ENCODE measurements around the gene LILRB5.

GRCh38 chr19:54305141-54305540 is 48.1 kb upstream of the LILRB5 start:
- TF ChIP-seq ZNF778 (CRISPR knock-in tag; IDR thresholded peaks at IDR 0.05) (no peak), POLR2AphosphoS2 (IDR thresholded peaks at IDR 0.05; ENCODE audit: low read length) (no peak), ATF4 (CRISPR knock-in tag; IDR thresholded peaks at IDR 0.05) (no peak), HINFP (tag; conservative IDR thresholded peaks at IDR 0.05; ENCODE audit: low read depth) (no peak), E2F4 (CRISPR knock-in tag; IDR thresholded peaks at IDR 0.05; ENCODE audit: low read depth) (no peak)
